Measurements from ENCODE around the gene NSG1. TPM values are rescaled to one million over a fixed set of nuclear protein-coding genes. Genes with fewer than 3 reads are reported as not detected.

The NSG1 gene
- total and polyA plus RNA-seq, 9 of the 15 experiments (the other 6 are each of a cell fraction or from before 2014, with no cell fraction given), result not detected

GRCh38 chr4:4362991-4363697, 23.8 kb upstream of the NSG1 start (continued):
- TF ChIP-seq UBTF (IDR thresholded peaks at IDR 0.05; ENCODE audit: borderline replicate concordance in 1 of 2, low read depth in 2 of 2, low read length in 2 of 2) (no peak), PKNOX1 (IDR thresholded peaks at IDR 0.05) (no peak), TCF7L2 (IDR thresholded peaks at IDR 0.05; ENCODE audit: low read depth, low read length) (no peak)

GRCh38 chr4:4364061-4364460, 22.8 kb upstream of the NSG1 start:
- Histone ChIP-seq H3K4me2 (ENCODE audit: insufficient read depth, low read length) (no peak overlapping the region), H3K4me3 (no peak overlapping the region), H2AFZ (ENCODE audit: low read depth, low read length) (no peak overlapping the region), H3K79me2 (ENCODE audit: control insufficient read depth, insufficient read depth, low read length) (no peaks in the 10 kb centered on the region), H3K4me1 (replicated peaks in 1 of 2; ENCODE audit: control insufficient read depth in 2 of 2, insufficient read depth in 2 of 2, low read length in 2 of 2) (no peaks in the 10 kb centered on the region; a peak in 1 of 5 replicates), H3K36me3 (ENCODE audit: control insufficient read depth, insufficient read depth, low read length) (no peaks in the 10 kb centered on the region), H3K9me1 (ENCODE audit: control insufficient read depth, insufficient read depth, low read length) (no peaks in the 10 kb centered on the region), H4K20me1 (replicated peaks; ENCODE audit: control insufficient read depth, insufficient read depth, low read length) (no peaks in the 10 kb centered on the region; the same call in 1 of the 2 replicates), H3K9ac (ENCODE audit: insufficient read depth in 1 of 2, low read depth in 2 of 2, low read length in 2 of 2) (no peak overlapping the region), H3K27ac (ENCODE audit: extremely low read depth, low read depth, low read length) (no peak overlapping the region), H3K9me3 (replicated peaks; ENCODE audit: control insufficient read depth, insufficient read depth, low read depth, low read length) (no peaks in the 10 kb centered on the region), H3K27me3 (ENCODE audit: control insufficient read depth in 2 of 2, insufficient read depth in 2 of 2, low read length in 2 of 2) (peaks cover 30 to 51% of the 10 kb centered on the region in 2 experiments)
- POLR2A ChIA-PET, result no interaction called here
- DNase-seq (ENCODE audit: extremely low read depth in 1 of 4, low spot score in 3 of 4), result no peak
- CTCF ChIA-PET (ENCODE audit: low intra/inter-chr PET ratio), result no interaction called here
- intact Hi-C loops (cut with micrococcal nuclease) (no loop called here), in situ Hi-C loops (cut with MboI) (no loop called here)
- WGBS (ENCODE audit: insufficient coverage, low coverage, missing lambda C conversion rate), result 10% methylated on average over 3 of the region's 3 CpGs
- TF ChIP-seq FOXP1 (CRISPR knock-in tag; IDR thresholded peaks at IDR 0.05), result no peak
- TF ChIP-seq ZNF175 (CRISPR knock-in tag; IDR thresholded peaks at IDR 0.05; ENCODE audit: low read depth), result no peak
- no peak for TF ChIP-seq ZNF75A (CRISPR knock-in tag; IDR thresholded peaks at IDR 0.05)
- no peak for ATAC-seq
- FAIRE-seq, result no peak
- no TSS peak for BruUV-seq (replicated peaks)
